Measurements from ENCODE around the gene LCE7A. TPM values are rescaled to one million over a fixed set of nuclear protein-coding genes. Genes with fewer than 3 reads are reported as not detected.

Gene LCE7A
- total RNA-seq, 2 donors from 2014 or later, result not detected

DNA sequence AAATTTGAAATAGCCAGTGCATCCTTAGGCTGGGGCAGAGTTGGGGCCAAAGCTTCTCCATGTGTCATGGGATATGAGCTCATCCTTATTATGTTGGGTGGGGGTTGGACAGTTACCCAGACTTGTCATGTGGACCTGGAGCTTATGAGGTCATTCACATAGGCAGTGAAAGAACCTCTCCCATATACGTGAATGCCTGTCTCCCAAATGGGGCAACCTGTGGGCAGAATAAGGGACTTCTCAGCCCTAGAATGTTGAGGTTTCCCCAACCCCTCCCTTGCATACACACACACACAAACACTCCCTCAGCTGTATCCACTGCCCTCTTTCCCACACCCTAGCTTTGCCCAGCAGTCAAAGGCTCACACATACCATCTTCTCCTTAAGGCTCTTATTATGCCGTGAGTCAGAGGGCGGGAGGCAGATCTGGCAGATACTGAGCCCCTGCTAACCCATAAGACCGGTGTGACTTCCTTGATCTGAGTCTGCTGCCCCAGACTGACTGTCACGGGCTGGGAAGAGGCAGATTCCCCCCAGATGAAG lies 46.3 kb downstream of the LCE7A start:
- DNase-seq, result no peak
- Histone ChIP-seq H3K9ac (ENCODE audit: low read depth in 2 of 2, low read length in 2 of 2) (no peak overlapping the region), H3K27ac (no peak overlapping the region), H3K27me3 (no peaks in the 10 kb centered on the region), H3K4me3 (no peak overlapping the region), H3K9me3 (no peaks in the 10 kb centered on the region), H3K36me3 (no peaks in the 10 kb centered on the region), H3K4me1 (no peaks in the 10 kb centered on the region)
- intact Hi-C loops (cut with DNase I), result no loop called here
- TF ChIP-seq, protein P1, sequence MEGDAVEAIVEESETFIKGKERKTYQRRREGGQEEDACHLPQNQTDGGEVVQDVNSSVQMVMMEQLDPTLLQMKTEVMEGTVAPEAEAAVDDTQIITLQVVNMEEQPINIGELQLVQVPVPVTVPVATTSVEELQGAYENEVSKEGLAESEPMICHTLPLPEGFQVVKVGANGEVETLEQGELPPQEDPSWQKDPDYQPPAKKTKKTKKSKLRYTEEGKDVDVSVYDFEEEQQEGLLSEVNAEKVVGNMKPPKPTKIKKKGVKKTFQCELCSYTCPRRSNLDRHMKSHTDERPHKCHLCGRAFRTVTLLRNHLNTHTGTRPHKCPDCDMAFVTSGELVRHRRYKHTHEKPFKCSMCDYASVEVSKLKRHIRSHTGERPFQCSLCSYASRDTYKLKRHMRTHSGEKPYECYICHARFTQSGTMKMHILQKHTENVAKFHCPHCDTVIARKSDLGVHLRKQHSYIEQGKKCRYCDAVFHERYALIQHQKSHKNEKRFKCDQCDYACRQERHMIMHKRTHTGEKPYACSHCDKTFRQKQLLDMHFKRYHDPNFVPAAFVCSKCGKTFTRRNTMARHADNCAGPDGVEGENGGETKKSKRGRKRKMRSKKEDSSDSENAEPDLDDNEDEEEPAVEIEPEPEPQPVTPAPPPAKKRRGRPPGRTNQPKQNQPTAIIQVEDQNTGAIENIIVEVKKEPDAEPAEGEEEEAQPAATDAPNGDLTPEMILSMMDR (IDR thresholded peaks at IDR 0.05), result no peak

GRCh38 chr1:152907686-152908601 lies 48.1 kb downstream of the LCE7A start, which contains the start of gene IVL:
Gene IVL (plus strand): TSS chr1:152908546. CDS start chr1:152909798, 1,252 bp downstream.
- no peaks in the 10 kb centered on the region for H3K4me1 ChIP-seq
- TF ChIP-seq, protein P1 (IDR thresholded peaks at IDR 0.05), result no peak
- H3K4me3 ChIP-seq, result no peak within 1 kb of the TSS
- no peak within 1 kb of the TSS for H3K9ac ChIP-seq (ENCODE audit: low read depth in 2 of 2, low read length in 2 of 2)
- intact Hi-C loops (cut with DNase I), result no loop called here
- no peak for DNase-seq
- H3K27me3 ChIP-seq, result no peaks in the 10 kb centered on the region
- no peak within 1 kb of the TSS for H3K27ac ChIP-seq
- no peaks in the 10 kb centered on the region for H3K9me3 ChIP-seq
- no peaks in the 10 kb centered on the region for H3K36me3 ChIP-seq

GRCh38 chr1:152909206-152909605 lies 49.4 kb downstream of the LCE7A start:
- Histone ChIP-seq H3K9me3 (no peaks in the 10 kb centered on the region), H3K4me1 (no peaks in the 10 kb centered on the region), H3K9ac (ENCODE audit: low read depth in 2 of 2, low read length in 2 of 2) (no peak overlapping the region), H3K27me3 (no peaks in the 10 kb centered on the region), H3K4me3 (no peak overlapping the region), H3K27ac (no peak overlapping the region), H3K36me3 (no peaks in the 10 kb centered on the region)
- intact Hi-C loops (cut with DNase I), result no loop called here
- no peak for DNase-seq
- TF ChIP-seq, protein P1 (IDR thresholded peaks at IDR 0.05), result no peak

Other genes with a start within 250 kb of the LCE7A start
- gene LCE3B, start 246.2 kb upstream of the LCE7A start, total RNA-seq, result not detected
- not detected for gene LCE3A, start 236.9 kb upstream of the LCE7A start, total RNA-seq
- gene LCE2D, start 196.6 kb upstream of the LCE7A start, total RNA-seq, result not detected
- gene LCE2C, start 184.7 kb upstream of the LCE7A start, total RNA-seq, result not detected
- not detected for gene LCE2B, start 173.9 kb upstream of the LCE7A start, total RNA-seq
- not detected for gene LCE2A, start 161.7 kb upstream of the LCE7A start, total RNA-seq
- not detected for gene LCE4A, start 151.8 kb upstream of the LCE7A start, total RNA-seq
- not detected for gene KPRP, start 102.0 kb upstream of the LCE7A start, total RNA-seq
- not detected for gene LCE1F, start 84.9 kb upstream of the LCE7A start, total RNA-seq
- gene LCE1E, start 73.7 kb upstream of the LCE7A start, total RNA-seq, result not detected
- not detected for gene LCE1D, start 63.3 kb upstream of the LCE7A start, total RNA-seq
- gene LCE1C, start 53.3 kb upstream of the LCE7A start, total RNA-seq, result not detected
- not detected for gene LCE1B, start 48.0 kb upstream of the LCE7A start, total RNA-seq
- not detected for gene LCE1A, start 32.5 kb upstream of the LCE7A start, total RNA-seq
- gene LCE6A, start 17.1 kb upstream of the LCE7A start, total RNA-seq, result not detected
- not detected for gene SMCP, start 18.3 kb downstream of the LCE7A start, total RNA-seq
- not detected for gene IVL, start 48.5 kb downstream of the LCE7A start, total RNA-seq
- not detected for gene SPRR5, start 87.2 kb downstream of the LCE7A start, total RNA-seq
- gene SPRR4, start 110.7 kb downstream of the LCE7A start, total RNA-seq, result not detected
- not detected for gene SPRR1A, start 124.1 kb downstream of the LCE7A start, total RNA-seq
- not detected for gene SPRR3, start 141.8 kb downstream of the LCE7A start, total RNA-seq
- not detected for gene SPRR1B, start 171.2 kb downstream of the LCE7A start, total RNA-seq
- not detected for gene SPRR2D, start 181.1 kb downstream of the LCE7A start, total RNA-seq
- not detected for gene SPRR2A, start 197.5 kb downstream of the LCE7A start, total RNA-seq
- not detected for gene SPRR2B, start 211.6 kb downstream of the LCE7A start, total RNA-seq
- gene SPRR2E, start 234.5 kb downstream of the LCE7A start, total RNA-seq, result not detected

Data from colonic mucosa (tissue), 4 donors.